GM18505 (cell line): Measurements from ENCODE around the gene OR7E24.
"Not testable (repeated sequence)": the region's sequence is repeated elsewhere in the genome, so short reads cannot be mapped to it uniquely, and the experiment has no call there.

Experiments
- ATAC-seq: cut with Tn5 transposase; IDR thresholded peaks from one replicate; pipeline ENCODE4 v1.9.1; 2021; ENCODE audit not compliant: unreplicated experiment
- POLR2A ChIP-seq: IDR thresholded peaks from 4 replicates; pipeline ENCODE4 v1.6.1; 2011; ENCODE audit warnings: borderline replicate concordance; ENCODE audit not compliant: insufficient read depth, insufficient read length; ENCODE audit errors: extremely low read depth

Gene OR7E24

DNA sequence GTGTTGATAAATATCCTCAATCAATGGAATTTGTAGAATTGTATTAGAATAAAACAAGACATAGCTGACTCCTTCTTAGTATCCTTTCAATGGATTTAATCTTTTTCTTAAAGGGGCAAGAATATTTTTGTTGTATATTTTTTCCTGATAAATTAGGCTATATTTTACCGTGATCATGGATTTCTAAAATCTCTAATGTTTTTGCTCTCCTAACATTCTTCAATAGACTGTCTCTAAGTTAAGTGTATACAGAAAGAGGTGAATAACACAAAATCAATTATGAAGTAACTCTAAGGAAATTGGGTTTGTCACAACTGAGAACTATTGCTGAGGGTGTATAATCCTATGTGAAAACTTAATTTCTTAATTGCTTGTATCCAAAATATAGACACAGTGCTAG is at the start of gene OR7E24:
TSS of gene OR7E24 (plus strand) at position 301 of the 400 bp plus-strand sequence. CDS start 114 bp downstream, outside the sequence.
- no peak for ATAC-seq
- no peak for TF ChIP-seq POLR2A

DNA sequence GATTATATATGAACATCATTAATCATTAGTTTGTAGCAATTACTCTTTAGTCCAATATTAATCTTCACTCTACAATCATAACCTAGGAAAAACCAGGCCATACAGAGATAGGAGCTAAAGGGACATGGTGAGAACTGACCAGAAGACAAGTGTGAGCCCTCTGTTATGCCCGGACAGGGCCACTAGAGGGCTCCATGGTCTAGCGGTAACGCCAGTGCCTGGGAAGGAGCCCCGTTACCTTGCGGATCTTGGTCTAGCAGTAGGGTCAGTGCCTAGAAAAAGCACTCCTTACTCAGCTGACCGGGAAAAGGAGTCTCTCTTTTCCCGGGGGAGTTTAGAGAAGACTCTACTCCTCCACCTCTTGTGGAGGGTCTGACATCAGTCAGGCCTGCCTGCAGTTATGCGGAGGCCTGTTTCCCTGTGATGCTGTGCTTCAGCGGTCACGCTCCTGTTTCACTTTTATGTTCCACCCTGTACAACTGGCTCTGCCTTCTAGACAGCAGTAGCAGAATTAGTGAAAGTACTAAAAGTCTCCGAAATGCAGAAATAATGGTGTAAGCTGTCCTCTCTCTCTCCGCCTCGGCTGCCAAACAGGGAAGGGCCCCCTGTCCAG is 45.1 kb upstream of the OR7E24 start:
- no peak for ATAC-seq
- no peak for TF ChIP-seq POLR2A

DNA sequence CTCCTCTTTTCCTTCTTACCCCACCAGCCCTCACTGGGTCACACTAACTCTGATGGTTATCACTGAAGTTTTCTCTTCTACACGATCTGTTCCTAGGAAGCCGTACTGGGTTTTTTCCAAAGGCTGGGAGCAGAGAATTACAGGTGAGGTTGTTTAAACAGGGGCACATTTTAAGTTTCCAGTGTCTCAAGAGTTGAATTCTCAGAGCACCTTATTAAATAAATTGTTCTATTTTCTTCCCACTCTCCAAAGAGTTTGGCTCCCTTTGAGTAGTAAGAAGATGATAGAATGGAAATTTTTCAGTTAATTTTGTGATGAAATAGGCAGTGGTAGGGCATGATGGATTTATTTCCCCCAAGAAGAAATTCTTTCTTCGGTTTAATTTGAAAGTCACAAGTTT is 31.2 kb upstream of the OR7E24 start, which contains the start of gene OR7D4:
TSS of gene OR7D4 (minus strand) at position 101 of the 400 bp plus-strand sequence. CDS start 4,752 bp downstream, outside the sequence.
- ATAC-seq: no peak
- no peak for TF ChIP-seq POLR2A

DNA sequence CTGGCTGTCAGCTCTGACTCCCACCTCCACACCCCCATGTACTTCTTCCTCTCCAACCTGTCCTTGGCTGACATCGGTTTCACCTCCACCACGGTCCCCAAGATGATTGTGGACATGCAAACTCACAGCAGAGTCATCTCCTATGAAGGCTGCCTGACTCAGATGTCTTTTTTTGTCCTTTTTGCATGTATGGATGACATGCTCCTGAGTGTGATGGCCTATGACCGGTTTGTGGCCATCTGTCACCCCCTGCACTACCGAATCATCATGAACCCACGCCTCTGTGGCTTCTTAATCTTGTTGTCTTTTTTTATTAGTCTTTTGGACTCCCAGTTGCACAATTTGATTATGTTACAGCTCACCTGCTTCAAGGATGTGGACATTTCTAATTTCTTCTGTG is 506 bp downstream of the OR7E24 start:
- ATAC-seq: no peak
- no peak for TF ChIP-seq POLR2A

DNA sequence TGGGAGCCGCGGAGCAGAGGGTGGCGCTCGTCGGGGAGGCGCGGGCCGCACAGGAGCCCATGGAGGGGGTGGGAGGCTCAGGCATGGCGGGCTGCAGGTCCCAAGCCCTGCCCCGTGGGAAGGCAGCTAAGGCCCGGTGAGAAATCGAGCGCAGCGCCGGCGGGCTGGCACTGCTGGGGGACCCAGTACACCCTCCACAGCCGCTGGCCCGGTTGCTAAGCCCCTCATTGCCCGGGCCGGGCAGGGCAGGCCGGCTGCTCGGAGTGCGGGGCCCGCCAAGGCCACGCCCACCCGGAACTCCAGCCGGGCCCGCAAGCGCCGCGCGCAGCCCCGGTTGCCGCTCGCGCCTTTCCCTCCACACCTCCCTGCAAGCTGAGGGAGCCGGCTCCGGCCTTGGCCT is 32.8 kb downstream of the OR7E24 start:
- ATAC-seq: not testable (repeated sequence)

DNA sequence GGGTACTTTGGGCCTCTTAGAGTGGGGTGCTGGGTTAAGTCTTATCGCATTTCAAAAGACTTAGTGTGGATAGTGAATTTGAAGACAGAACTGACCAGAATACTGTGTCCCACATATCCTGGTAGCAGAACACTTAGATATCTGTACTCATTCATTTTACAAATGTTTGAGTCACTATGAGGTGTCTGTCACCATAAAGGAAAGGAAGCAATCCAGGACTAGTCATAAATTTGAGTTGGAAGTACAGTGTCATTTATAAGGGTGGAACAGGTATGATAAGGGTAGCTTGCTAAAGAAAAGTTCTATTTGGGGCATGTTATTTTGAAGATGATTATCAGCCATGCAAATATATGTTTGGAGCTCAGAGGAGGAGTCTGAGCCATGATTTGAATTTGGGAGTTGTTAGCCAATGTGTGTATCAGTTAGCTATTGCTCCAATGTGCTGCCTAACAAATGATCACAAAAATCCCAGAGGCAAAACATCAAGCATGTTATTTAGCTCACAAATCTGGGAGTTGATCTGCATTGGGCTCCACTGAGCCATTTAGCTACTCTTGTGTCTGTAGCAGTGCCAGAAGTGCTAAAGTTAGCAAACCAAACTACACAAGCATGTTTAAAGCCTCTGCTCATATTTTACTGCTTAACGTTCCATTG is 38.6 kb downstream of the OR7E24 start:
- no peak for ATAC-seq
- TF ChIP-seq POLR2A: no peak

DNA sequence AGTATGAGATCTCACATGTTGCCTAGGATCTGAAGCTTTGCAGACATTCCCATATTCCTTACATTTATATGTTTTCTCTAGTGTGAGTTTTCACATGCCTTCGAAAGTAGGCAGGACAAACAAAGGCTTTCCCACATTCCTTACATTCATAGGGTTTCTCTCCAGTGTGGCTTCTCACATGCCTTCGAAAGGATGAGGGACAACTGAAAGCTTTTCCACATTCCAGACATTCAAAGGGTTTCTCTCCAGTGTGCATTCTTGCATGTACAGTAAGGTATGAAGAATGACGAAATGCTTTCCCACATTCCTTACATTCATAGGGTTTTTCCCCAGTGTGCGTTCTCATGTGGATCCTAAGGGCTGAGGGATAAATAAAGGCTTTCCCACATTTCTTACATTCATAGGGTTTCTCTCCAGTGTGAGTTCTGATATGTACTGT is 44.7 kb downstream of the OR7E24 start:
- TF ChIP-seq POLR2A: no peak
- no peak for ATAC-seq

DNA sequence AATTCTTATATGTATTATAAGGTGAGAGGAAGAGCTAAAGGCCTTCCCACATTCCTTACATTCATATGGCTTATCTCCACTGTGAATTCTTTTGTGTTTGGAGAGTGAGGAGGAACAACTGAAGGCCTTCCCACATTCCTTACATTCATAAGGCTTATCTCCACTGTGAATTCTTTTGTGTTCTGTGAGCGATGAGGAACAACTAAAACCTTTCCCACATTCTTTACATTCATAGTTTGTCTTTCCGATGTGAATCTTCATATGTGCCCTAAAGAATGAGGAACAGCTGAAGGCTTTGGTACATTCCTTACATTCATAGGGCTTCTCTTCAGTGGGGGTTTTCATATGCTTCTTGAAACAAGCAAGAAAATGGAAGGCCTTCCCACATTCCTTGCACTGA is 45.6 kb downstream of the OR7E24 start:
- no peak for ATAC-seq
- no peak for TF ChIP-seq POLR2A
